ENCODE results near the gene CHRNA4. TPM values are rescaled to one million over a fixed set of nuclear protein-coding genes. Genes with fewer than 3 reads are reported as not detected.

Gene CHRNA4
- total RNA-seq, 1 donor from 2014 or later, result 1.8 TPM

DNA sequence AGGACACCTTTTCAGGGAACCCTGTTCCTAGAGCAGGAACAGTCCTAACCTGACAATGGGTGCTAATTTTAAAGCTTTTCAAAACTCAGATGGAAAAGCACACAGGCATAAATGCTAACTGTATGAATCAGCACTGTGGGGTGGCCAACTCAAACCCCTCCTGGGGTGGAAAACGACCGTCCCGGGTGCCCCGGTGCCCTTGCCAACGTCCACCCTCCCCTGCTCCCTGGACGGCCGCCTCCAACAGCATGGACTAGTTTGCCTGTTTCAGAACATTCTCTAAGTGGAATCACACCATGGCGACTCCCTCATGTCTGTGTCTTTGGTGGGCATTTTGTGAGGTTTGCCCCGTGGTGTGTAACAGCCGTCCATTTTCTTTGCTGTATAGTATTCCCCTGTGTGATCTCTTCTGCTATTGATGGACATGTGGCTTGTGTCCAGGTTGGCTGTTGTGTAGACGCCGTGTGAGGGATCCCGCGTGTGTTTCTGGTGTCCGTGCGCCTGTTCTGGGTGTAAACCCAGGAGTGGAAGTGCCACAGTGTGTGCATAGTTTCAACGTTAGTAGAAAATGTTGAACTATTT lies 62.3 kb downstream of the CHRNA4 start:
- Mint-ChIP-seq H3K9me3 (no peaks in the 10 kb centered on the region), H3K27ac (no peak overlapping the region), H3K36me3 (no peaks in the 10 kb centered on the region), H3K4me1 (ENCODE audit: unreplicated experiment) (no peaks in the 10 kb centered on the region), H3K4me3 (no peak overlapping the region), H3K27me3 (peaks cover 40% of the 10 kb centered on the region)
- TF ChIP-seq, protein P1, sequence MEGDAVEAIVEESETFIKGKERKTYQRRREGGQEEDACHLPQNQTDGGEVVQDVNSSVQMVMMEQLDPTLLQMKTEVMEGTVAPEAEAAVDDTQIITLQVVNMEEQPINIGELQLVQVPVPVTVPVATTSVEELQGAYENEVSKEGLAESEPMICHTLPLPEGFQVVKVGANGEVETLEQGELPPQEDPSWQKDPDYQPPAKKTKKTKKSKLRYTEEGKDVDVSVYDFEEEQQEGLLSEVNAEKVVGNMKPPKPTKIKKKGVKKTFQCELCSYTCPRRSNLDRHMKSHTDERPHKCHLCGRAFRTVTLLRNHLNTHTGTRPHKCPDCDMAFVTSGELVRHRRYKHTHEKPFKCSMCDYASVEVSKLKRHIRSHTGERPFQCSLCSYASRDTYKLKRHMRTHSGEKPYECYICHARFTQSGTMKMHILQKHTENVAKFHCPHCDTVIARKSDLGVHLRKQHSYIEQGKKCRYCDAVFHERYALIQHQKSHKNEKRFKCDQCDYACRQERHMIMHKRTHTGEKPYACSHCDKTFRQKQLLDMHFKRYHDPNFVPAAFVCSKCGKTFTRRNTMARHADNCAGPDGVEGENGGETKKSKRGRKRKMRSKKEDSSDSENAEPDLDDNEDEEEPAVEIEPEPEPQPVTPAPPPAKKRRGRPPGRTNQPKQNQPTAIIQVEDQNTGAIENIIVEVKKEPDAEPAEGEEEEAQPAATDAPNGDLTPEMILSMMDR (conservative IDR thresholded peaks at IDR 0.05), result no peak
- DNase-seq (ENCODE audit: extremely low spot score, unreplicated experiment), result no peak

DNA sequence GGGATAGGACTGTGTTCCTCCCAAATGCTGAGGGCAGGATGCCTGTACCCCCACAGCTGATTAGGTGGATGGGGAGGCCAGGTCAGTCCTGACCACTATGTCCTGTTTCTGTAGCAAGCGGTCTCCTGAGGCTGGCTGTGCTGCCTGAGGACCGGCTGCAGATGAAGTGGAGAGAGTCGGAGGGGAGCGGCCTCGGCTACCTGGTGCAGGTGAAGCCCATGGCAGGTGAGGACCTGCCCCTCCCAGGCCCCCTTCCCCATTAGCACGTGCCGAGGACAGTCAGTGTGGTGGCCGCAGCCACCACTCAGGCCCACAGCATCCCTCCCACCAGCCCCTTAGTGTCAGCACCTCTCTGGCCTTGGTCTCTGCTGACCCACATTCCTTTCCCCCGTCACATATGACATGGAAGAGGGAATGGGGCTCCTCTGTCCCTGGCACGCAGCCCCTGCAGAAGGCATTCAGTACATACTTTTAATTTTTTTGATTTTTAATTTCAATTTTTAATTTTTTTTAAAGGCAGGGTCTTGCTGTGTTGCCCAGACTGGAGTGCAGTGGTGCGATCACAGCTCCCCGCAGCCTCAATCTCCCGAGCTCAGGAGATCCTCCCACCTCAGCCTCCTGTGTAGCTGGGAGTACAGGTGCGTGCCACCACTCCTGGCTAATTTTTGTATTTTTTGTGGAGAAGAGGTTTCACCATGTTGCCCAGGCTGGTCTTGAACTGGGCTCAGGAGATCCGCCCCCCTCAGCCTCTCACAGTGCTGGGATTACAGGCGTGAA lies 63.2 kb downstream of the CHRNA4 start:
- H3K4me3 Mint-ChIP-seq, result no peak overlapping the region
- no peaks in the 10 kb centered on the region for H3K9me3 Mint-ChIP-seq
- H3K27ac Mint-ChIP-seq, result no peak overlapping the region
- DNase-seq (ENCODE audit: extremely low spot score, unreplicated experiment), result no peak
- H3K4me1 Mint-ChIP-seq (ENCODE audit: unreplicated experiment), result no peaks in the 10 kb centered on the region
- H3K27me3 Mint-ChIP-seq, result peaks cover 40% of the 10 kb centered on the region
- TF ChIP-seq, protein P1 (conservative IDR thresholded peaks at IDR 0.05), result no peak
- no peaks in the 10 kb centered on the region for H3K36me3 Mint-ChIP-seq

DNA sequence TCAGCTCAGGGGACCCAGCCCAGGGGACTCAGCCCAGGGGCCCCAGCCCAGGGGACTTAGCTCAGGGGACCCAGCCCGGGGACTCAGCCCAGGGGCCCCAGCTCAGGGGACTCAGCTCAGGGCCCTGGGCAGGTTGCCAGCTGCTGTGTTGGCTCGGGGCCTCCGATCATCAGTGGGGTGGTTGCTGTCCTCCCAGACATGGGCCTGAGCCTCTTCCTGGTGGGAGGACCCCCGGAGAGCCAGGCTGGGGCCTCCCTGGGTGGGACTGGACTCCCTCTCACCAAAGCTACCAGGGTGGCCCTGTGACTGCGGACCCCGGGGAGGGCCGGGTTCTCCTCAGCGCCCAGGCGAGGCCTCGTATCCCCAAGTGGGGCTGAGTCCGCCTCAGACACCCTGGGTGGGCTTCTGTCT lies 63.8 kb downstream of the CHRNA4 start:
- Mint-ChIP-seq H3K9me3 (no peaks in the 10 kb centered on the region), H3K27me3 (peaks cover 35% of the 10 kb centered on the region), H3K36me3 (no peaks in the 10 kb centered on the region), H3K27ac (no peak overlapping the region), H3K4me3 (no peak overlapping the region), H3K4me1 (ENCODE audit: unreplicated experiment) (no peaks in the 10 kb centered on the region)
- TF ChIP-seq, protein P1 (conservative IDR thresholded peaks at IDR 0.05), result no peak
- no peak for DNase-seq (ENCODE audit: extremely low spot score, unreplicated experiment)

DNA sequence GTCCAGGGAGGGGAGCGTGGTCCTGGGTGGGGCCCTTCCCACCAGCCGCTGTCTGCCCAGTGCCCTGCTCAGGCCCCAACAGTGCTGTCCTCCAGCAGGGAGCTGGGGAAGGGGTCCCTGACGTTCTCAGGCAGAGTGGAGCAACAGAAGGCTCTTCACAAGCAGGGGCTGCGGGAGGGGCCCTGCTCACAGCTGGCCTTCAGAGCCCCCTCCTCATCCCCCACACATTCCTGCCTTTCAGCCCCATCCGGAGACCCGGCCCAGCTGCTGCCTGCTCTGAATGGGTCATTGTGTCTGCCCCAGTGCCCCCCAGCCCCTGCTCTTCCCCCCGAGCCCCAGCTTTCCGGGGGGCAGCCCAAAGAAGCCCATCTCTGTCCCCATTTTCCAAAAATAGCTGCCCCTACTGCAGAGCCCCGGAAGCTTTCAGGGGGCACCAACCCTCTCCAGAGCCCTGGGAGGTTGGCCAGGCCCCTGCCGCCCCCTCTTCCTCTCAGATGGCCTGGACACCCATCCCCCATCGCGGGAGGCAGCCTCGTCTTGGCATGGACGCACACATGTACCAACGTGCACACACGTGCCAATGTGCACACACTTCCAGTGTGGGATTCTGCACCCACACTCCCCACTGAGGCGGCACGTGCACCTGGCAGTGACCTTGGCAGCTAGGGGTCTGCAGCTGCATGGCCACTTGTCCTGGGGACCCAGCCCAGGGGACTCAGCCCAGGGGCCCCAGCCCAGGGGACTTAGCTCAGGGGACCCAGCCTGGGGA lies 64.4 kb downstream of the CHRNA4 start:
- TF ChIP-seq, protein P1 (conservative IDR thresholded peaks at IDR 0.05), result no peak
- Mint-ChIP-seq H3K27ac (no peak overlapping the region), H3K4me1 (ENCODE audit: unreplicated experiment) (no peaks in the 10 kb centered on the region), H3K27me3 (peaks cover 32% of the 10 kb centered on the region), H3K9me3 (no peaks in the 10 kb centered on the region), H3K4me3 (no peak overlapping the region), H3K36me3 (no peaks in the 10 kb centered on the region)
- no peak for DNase-seq (ENCODE audit: extremely low spot score, unreplicated experiment)

DNA sequence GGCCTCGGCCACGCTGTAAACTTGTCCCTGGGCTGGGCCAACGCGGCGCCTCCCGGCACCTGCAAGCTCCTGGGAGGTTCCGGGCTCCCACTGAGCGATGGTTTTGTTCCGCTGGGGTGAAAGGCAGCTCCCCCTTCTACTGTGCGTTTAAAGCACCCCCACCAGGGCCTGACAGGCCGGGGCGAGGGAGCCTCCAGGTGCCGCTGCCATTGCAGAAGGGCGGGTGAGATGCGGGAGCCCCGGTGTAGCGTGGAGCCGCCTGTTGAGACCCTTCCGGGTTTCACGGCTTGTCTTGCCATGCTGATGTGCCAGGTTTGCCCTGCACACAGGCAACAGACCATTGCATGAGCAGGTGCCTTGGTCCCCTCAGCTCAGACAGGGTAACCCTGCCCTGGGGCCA lies 65.3 kb downstream of the CHRNA4 start:
- no peak overlapping the region for H3K4me3 Mint-ChIP-seq
- H3K27me3 Mint-ChIP-seq, result peaks cover 25% of the 10 kb centered on the region
- DNase-seq (ENCODE audit: extremely low spot score, unreplicated experiment), result no peak
- H3K36me3 Mint-ChIP-seq, result no peaks in the 10 kb centered on the region
- no peaks in the 10 kb centered on the region for H3K9me3 Mint-ChIP-seq
- H3K27ac Mint-ChIP-seq, result no peak overlapping the region
- TF ChIP-seq, protein P1 (conservative IDR thresholded peaks at IDR 0.05), result no peak
- no peaks in the 10 kb centered on the region for H3K4me1 Mint-ChIP-seq (ENCODE audit: unreplicated experiment)

Measured in type B pancreatic cell (in vitro differentiated cells).